ENCODE measurements around the gene SOCS1.
"Not testable (repeated sequence)": the region's sequence is repeated elsewhere in the genome, so short reads cannot be mapped to it uniquely, and the experiment has no call there.

The SOCS1 gene

DNA sequence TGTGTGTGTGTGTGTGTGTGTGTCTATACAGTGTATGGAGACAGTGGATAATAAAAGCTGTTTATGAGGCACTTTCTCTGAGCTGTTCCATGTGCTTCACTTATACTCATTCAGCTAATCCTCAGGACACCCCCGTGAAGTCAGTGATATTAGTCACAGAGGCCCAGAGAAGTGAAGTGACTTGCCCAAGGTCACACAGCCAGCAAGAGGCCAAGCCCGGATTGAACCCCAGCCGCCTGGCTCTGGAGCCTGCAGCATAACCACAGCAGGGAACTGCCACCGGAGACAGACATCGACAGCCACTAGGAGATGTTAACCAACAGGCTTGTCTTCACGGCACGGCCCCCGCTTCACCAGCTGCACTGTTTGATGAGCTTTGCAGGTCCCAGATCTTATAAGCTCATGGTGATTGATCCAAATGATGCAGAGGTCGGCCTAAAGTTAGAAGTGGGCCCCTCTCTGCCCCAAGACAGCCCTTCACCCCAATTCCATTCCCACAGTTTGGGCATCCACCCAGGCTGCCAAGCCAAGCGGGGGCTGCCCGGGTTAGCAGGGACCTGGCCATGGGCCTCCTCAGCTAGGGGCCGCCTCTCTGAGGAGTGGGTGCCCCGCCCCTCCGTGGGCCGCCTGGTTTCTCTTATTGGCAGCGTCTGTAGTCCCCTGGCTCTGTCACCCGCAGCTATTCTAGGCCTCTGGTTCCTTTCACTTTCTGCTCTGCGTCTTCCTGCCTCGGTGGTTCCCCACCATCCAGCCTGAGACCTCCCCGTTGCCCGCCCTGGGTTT lies 30.9 kb downstream of the SOCS1 start:
- DNase-seq (ENCODE audit: low spot score) = peak; percentile 61

DNA sequence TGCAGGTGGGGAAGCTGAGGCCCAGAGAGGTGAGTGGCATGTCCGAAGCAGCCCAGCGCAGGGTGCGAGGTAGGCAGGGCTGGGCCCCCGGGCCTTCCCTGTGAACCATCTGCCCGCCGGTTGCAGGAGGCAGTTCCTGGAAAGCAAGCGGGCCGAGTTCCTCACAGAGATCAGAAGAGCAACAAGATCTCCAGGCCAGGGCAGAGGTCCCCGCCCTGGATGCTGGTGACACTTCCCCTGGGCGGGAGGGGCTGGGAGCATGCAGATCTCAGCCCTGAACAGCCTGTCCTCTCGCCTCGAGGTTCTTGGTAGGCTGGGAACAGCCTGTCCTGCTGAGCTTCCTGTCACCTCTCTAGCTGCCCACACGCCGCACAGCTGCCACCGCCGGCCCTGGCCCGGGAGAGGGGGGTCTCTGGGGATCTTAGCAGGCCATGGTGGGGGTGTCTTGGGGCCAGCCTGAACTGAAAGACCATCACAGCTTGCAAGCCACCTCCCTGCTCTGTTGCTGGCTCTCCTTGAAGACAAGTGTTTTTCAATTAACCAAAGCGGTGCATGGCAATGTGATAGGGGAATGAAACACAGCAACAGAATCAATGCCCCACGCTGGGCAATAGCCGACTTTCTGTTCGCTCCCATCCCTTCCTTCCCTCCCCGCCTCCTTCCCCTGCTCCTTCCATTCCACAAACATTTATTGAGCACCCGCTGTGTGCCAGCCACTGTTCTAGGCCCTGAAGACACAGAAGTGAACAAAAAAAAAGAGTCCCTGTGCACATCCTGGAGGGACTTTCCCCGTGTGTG lies 31.7 kb downstream of the SOCS1 start:
- no peak for DNase-seq (ENCODE audit: low spot score)

DNA sequence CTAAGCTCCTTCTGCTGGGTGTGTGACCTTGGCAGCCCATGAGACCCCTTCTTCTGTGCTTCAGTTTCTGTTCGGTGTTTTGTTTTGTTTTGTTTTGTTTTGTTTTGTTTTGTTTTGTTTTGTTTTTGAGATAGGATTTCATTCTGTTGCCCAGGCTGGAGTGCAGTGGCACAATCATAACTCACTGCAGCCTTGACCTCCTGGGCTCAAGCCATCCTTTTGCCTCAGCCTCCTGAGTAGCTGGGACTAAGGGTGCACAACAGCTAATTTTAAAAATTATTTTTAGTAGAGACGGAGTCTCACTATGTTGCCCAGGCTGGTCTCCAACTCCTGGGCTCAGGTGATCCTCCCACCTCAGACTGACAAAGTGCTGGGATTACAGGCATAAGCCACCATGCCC lies 35.5 kb downstream of the SOCS1 start:
- not testable (repeated sequence) for DNase-seq (ENCODE audit: low spot score)

DNA sequence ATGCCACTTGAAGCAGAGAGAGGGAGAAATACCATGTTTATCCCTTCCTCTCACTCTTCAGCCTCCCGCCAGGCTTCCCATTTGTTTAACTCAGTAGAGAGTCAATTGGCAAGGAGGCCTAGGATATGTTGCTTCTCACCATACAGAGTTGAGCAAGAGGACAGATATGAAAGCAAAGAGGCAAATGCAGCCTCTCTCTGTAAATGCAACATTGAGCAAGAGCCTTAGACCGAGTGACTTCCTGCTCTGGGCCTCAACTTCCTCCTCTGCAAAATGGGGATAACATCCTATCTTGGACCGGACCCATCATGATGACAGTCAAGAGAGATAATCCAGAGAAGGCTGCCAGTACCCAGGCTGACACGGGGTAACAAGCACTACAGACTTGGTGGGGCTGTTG lies 36.8 kb downstream of the SOCS1 start:
- no peak for DNase-seq (ENCODE audit: low spot score)

DNA sequence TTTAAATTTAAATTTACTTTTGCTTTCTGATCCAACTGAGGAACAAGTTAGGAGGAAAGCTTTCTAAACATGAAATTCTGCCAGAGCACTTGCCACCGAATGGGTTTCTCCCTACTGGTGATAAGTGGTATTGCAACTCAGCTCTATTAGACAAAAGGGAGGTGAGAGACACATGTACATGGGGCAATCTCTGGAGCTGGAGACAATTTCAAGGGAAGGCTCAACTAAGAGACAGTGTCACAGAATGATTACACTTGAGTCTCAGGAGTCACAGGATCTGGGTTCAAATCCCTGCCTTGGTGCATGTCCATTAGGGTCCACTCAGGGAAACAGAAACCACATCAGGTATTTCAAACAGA lies 37.4 kb downstream of the SOCS1 start:
- DNase-seq (ENCODE audit: low spot score) = no peak

DNA sequence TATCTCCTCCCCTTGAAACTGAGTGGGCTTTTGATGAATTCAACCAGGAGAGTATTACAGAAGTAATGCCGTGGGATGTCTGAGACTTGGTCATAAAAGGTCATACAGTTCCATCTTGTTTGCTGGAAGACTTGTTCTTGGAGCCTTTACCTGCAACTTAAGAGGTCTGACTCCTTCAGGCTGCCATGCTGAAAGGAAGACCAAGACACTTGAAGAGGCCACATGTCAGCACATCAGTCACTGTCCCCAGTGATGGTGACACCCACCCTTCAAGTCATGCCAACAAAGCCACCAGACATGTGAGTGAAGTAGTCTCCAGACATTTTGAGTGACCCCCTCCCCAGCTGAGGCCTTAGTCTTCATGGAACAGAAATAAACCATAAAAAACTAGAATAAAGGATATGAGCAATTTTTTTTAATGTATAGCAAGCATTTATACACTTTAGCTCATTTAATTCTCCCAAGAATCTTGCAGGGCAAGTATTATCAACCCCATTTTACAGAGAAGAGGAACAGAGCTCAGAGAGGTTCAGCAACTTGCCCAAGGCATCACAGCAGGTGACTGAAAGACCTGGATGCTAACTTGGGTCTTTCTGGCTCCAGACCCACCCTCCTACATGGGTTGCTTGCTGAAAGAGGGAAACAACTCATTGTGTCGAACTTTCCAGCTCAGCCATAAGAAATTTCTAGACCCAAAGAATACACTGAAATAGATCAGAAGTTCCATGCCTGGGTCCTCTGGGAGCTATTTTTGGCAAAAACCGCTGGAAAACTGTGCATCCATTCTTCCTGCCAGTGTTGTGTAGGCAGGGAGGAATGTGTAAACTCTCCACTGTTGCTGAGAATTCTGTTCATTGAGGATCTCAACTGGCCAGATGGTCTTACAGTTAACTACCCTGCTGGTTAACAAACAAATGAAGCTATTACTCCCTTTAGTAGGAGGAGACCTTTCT lies 38.1 kb downstream of the SOCS1 start:
- no peak for DNase-seq (ENCODE audit: low spot score)

DNA sequence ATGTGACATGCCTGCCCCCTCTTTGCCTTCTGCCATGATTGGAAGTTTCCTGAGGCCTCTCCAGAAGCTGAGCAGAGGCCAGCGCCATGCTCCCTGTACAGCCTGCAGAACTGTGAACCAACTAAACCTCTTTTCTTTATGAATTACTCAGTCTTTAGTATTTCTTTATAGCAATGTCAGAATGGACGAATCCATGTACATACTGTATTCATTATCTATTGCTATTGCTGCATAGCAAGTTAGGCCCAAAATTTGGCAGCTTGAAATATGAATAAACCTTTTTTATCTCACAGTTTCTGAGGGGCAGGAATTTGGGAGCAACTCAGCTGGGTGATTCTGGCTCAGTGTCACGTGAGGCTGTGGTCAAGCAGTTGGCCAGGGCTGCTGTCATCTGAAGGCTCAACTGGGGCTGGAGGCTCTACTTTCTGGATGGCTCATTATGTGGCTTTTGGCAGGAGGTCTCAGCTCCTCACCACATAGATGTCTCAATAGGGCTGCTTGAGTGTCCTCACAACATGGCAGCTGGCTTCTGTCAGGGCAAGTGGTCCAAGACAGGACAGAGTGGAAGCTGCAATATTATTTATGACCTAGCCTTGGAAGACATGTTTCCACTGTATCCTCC lies 40.0 kb downstream of the SOCS1 start:
- DNase-seq (ENCODE audit: low spot score) = no peak

DNA sequence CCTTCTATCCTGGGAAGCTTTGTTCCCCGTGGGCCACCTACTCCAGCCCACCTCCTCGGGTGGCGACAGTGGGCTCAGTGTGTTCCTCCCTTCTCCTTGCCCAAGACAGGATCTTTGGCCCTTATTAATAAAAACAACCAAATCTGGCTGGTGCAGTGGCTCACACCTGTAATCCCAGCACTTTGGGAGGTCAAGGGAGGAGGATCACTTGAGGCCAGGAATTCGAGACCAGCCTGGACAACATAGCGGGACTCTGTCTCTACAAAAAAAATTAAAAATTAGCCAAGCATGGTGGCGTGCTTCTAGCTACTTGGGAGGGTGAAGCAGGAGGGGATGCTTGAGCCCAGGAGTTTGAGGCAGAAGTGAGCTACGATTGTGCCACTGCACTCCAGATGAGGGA lies 42.2 kb downstream of the SOCS1 start:
- no peak for DNase-seq (ENCODE audit: low spot score)

DNA sequence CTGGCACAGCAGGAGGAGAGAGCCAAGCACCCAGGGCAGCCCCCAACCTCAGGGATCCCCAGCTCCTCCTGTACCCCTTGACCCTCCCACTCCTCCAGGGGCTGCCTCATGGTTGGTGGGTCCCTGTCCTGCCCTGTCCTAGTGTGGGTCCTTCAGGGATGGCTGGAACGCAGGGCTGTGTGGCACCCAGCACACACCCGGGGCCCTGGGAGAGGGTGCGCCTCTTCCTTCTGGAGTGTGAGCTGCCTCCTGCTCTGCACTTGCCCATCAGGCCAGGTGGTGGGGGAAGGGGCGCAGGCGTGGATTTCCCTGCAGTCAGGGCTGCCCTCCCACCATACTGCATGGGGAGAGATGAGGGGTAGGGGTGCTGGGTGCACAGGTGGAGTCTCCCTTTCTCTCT lies 42.6 kb downstream of the SOCS1 start:
- DNase-seq (ENCODE audit: low spot score) = no peak

DNA sequence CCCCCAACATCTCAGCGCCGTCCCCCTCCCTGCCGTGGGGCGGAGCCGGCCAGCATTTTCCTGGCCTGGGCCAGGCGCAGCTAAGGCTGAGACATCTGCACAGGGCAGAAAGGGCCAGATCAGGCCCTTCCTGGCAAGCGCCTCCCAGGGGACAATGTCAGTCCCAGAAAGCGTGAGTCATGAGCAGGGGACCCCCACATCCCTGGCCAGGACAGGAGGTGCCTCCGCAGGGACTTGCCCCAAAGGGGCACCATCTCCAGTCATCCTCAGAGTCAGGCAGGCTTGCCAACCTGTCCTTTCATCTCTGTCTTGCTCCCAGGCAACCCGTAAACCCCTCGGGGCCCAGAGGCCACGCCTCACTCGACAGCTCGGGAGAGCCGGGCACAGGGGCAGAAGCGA lies 43.2 kb downstream of the SOCS1 start:
- DNase-seq (ENCODE audit: low spot score) = no peak

DNA sequence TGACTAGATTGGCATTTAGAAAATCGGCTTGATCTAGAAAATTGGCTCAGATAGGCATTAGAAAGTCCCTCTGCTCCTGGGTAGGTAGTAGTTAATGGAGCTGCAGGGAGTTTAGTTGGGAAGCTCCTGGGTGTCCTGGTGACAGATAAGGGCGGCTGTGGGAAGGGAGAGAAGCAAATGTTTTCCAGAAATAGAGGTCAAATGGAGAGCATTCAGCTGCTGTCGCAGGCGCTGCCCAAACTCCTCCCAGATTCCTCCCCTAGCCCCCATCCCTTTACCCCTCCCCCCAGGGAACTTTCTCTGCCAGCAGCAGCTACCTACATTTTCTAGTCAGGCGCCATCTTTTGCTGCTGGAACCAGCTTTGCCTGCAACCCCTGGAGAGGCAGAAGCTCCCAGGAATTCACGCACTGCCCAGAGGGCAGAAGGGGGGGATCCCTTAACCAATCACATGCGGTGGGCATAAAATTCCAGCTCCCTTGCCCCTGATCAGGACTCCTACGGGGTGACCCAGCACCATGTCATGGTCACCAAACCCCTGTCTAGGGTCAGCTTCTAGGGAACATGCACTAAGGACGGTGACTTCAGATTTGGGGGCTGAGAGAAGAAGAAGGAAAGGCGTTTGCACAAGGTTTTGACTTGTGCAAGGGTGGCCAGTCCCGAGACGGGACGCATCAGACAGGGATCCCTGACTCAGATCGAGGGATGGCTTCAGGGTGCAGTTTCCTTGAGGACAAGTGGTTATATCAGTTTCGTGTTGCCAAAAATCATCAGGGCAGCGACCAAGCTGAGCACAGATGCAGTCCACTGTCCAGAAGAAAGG lies 43.8 kb downstream of the SOCS1 start:
- DNase-seq (ENCODE audit: low spot score) = no peak

DNA sequence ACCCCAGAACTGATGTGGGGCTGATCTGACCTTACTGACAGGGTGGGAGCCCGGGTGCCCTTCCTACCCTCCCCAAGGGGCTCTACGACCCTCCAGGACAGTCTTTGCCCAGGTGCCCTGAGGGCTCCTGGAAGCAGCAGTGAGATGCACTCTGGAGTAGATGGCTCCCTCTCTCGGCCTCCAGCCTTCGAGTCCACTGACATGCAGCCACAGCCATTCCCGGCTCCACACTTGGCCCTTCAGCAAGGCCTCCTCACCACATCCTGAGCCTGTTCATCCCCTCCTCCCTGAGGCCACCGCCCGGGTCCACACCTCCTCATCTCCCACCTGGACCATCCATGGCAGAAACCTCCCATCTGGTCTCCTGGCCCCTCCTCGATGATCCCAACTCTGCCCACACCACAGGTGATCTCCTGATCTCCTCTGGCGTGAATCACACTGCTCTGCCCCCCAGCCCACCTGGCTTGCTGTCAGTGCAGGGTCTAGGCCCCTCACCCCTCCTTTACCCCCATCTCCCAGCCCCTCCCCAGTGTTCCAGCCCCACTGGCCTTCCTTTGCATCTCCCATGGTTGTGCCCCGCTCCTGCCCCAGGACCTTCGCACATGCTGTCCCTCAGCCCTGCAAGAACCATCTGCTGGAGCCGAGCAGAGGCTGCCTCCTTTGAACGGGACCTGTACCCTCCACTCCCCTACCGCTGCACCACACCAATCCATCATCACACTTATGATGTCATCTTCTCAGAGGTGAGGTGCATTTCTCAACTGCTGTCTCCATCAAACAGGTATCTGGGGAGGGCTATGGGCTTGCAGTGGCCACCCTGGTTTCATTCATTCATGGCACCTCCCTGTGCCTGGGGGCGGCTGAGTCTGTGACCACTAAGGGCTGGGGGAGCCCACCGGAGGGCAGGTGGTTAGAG lies 44.7 kb downstream of the SOCS1 start:
- DNase-seq (ENCODE audit: low spot score) = no peak

DNA sequence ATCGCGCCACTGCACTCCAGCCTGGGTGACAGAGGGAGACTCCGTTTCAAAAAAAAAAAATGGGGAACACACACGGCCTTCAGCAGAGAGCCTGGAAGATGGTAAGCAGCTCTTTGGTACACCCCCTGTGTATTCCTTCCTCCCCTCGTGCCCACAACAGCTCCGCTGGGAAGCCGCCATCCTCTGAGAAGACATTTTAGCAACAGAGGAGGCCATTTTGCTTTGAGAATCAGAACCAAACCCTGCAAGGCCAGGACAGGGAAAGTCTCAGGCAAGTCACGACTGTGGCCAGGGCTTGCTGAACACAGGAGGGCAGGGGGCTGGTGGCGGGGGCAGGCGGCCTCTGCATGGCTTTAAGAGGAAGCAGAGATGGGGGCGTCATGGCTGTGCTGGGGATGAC lies 45.7 kb downstream of the SOCS1 start:
- DNase-seq (ENCODE audit: low spot score) = no peak

DNA sequence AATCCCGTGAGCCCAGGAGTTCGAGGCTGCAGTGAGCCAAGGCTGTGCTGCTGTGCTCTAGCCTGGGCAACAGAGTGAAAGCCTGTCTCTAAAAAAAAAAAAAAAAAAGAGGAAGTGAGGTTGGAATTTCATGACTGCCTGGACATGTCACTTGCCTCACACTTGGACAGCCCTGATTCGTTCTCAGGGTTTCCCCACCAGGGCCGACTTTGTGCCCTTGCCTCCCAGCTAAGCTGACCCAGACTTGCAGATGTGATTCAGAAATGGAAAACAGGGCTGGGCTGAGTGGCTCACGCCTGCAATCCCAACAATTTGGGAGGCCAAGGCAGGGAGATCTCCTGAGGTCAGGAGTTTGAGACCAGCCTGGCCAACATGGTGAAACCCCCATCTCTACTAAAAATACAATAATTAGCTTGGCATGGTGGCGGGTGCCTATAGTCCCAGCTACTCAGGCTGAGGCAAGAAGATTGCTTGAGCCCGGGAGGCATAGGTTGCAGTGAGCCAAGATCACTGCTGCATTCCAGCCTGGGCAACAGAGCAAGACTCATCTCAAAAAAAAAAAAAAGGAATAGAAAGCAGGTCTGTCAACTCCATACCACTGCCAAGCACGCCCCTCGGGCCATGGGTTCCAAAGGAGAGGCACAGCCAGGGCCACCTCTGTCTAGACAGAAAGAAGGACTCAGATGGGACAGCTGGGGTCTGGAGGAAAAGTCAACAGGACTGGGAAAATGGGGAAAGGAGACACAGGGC lies 46.9 kb downstream of the SOCS1 start:
- no peak for DNase-seq (ENCODE audit: low spot score)

DNA sequence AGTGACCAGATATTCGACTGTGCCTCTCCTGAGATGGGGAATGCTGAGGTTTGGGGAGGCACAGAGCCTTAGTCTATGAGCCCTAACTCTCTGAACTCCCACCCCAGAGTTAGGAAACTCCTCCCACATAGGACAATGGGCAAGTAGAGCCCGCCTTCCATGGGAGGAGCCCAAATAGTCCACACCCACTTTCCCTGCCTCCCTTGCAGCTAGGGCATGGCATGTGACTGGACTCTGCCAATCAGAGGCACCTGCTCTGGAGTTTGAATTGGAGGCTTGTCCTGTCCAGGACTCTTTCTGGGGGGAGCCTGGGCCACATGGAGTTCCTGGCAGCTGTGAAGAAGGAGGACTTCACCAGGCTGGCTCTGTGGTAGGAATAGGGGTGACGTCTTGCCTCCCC lies 48.4 kb downstream of the SOCS1 start:
- DNase-seq (ENCODE audit: low spot score) = no peak

DNA sequence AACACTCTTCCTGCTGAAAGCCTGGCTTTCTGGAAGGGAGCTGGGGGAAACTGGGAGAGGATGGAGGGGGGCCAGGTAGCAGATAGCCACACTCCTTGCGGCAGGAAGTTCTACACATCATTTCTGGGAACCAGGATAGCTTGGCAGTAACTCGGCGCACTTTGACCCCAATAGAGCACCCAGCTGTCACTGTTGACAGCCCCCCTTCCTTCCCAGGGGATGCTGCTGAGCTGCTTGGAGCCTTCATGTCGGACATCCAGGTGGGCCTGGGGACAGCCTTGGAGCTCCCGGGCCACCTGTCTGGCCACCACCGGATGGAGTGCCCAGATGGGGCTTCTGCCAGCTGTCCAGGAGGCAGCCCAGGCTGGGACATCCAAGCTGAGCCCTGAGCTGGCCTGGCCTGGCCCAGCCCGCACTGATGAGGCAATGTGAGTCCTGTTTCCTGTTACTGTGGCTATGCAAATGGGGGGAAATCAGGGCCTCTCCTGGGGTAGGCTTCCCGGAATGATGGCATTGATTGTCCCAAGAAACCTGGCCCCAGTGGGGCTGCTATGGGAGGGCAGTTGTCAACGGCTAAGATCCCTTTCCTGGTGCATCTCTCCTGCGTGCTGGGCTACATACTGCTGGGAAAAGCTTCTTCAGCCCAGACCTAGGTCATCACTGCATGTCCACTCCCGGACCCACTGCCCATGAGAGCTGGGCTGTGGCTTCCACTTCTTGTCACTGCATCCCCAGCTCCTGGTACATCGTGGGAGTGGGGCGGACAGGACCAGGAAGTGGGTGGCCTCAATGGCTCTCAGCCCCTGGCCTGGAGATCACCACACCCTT lies 50.0 kb downstream of the SOCS1 start:
- DNase-seq (ENCODE audit: low spot score) = no peak

DNA sequence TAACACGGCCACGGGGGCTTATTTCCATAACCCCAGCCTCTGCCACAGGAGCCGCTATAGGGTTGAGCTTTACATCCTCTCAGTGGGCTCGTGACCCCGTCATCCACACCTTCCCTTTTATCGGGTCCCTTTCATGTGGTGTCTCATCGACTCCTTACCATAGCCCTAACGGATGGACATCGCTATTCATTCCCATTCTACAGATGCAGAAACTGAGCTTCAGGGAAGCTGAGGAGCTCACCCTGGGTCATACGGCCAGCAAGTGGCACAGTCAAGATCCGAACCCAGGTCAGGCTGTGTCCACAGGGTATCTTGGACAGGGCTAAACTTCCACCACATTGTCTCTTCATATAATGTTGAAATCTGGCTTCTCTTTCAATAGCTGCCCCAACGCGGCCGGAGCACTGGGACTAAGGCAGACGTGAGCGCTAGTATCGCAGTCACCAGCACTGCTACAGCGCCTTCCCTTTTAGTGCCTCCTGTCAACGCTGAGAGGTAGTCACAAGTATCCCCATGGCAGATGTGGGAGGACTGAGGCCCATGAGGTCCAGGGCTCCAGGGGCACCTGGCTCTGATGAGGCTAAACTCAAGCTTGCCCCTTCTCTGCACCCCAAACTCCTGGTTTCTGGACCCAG lies 50.8 kb downstream of the SOCS1 start:
- DNase-seq (ENCODE audit: low spot score) = no peak

DNA sequence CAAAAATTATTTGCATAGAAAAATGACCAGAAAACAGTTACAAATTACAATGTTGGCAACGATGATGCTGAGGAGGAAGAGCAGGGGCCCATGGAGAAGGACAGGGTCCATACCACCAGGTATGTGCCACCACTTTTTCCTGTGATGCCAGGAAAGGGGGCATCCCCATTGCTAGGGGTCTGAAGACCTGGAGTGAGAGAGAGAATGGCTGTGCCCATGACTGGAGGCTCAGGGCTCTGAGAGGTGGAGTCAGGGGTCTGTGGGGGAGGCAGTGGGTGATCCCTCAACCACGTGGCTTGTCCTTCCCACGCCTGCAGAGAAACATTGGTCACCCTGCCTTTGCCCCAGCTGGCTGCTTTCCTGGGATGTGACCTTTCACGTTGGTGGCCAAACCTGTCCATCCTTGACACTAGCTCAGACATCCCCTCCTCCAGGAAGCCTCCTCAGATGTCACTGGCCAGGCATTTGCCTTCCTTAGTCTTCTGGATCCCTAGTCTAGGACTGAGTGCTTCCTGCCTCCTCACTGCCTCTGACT lies 51.4 kb downstream of the SOCS1 start:
- DNase-seq (ENCODE audit: low spot score) = no peak
